Astrocyte of the cerebellum (primary cell): Measurements from ENCODE around the gene IRF2.
"Not testable (repeated sequence)": the region's sequence is repeated elsewhere in the genome, so short reads cannot be mapped to it uniquely, and the experiment has no call there.

ENCODE experiments used
- DNase-seq: peaks from one replicate; pipeline ENCODE4 v3.0.0-alpha.2; 2011; ENCODE audit warnings: low read depth
- H3K4me3 ChIP-seq: 2 replicates; pipeline ENCODE4 v1.5.1; 2011; ENCODE audit warnings: mild to moderate bottlenecking, low read depth, low read length, moderate library complexity
- CTCF ChIP-seq: IDR thresholded peaks from 2 replicates; pipeline ENCODE4 v1.5.1; 2012; ENCODE audit warnings: low read length, low read depth, moderate library complexity, mild to moderate bottlenecking; ENCODE audit errors: missing control alignments
- in situ Hi-C: cut with HindIII; loops from 2 replicates; pipeline ENCODE4 v1.10.0; 2017; ENCODE audit warnings: low sequenced_read_pairs

The IRF2 gene

GRCh38 chr4:184348311-184349233 lies 125.8 kb downstream of the IRF2 start:
- in situ Hi-C loops = no loop called here
- no peak for DNase-seq
- TF ChIP-seq CTCF = no peak
- no peak overlapping the region for H3K4me3 ChIP-seq

- H3K4me3 ChIP-seq = no peak overlapping the region
- in situ Hi-C loops = no loop called here
- peak; percentile 11 for DNase-seq
- no peak for TF ChIP-seq CTCF
Measured at GRCh38 chr4:184347251-184348239, 126.8 kb downstream of the IRF2 start.

GRCh38 chr4:184346682-184347081 lies 127.7 kb downstream of the IRF2 start:
- in situ Hi-C loops = no loop called here
- DNase-seq = no peak
- H3K4me3 ChIP-seq = no peak overlapping the region
- no peak for TF ChIP-seq CTCF

DNA sequence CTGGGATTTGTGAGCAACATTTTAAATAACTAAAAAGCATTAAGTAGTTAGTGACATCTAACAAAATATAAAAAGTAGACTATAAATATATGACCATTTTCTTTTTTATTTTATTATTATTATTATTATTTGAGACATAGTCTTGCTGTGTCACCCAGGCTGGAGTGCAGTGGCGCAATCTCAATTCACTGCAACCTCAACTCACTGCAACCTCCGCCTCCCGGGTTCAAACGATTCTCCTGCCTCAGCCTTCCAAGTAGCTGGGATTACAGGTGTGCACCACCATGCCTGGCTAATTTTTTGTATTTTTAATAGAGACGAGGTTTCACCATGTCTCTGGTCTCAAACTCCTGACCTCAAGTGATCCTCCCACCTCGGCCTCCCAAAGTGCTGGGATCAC lies 128.1 kb downstream of the IRF2 start:
- H3K4me3 ChIP-seq, DNase-seq, in situ Hi-C loops: not testable (repeated sequence)

- no peak for DNase-seq
- no peak overlapping the region for H3K4me3 ChIP-seq
- in situ Hi-C loops = no loop called here
- no peak for TF ChIP-seq CTCF
Measured at GRCh38 chr4:184345573-184345922, 128.8 kb downstream of the IRF2 start.

DNA sequence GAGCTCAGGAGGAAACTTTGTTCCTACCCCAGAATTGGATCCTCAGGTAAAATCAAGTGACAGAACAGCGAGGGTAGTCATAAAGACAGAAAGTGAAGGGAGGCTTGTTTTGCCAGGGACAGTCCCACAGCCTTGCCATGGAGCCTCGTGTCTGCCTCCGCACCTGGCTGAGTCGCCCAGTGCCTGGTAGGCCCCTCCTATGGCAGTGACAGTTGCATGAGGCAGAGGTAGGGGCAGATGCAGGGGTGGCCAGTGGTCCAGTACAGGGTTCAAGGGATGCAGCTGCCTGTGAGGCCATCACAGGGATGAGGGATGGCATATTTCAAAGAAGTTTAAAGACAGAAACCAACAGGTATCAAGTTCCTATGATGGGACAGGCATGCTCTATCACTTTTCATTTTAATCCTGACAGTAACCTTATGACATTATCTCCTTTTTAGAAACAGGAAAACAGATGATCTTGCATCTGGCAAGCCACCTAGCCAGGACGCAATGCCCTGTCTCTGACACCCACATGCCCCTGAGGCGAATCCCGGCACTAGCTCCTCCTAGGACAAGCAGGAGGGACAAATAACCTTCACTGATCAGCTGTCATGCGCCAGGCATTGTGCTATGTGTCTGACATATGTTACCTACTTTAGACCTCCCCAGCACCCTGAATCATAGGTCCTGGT lies 129.3 kb downstream of the IRF2 start:
- in situ Hi-C loops = no loop called here
- no peak overlapping the region for H3K4me3 ChIP-seq
- DNase-seq = no peak
- no peak for TF ChIP-seq CTCF
